HepG2 (cell line): Measurements from ENCODE around the gene RSPH1. TPM values are rescaled to one million over a fixed set of nuclear protein-coding genes. Genes with fewer than 3 reads are reported as not detected.

Experiments used
- ARID4A ChIP-seq: sonication (generic); formaldehyde crosslinking; IDR thresholded peaks from 2 replicates; pipeline ENCODE4 v1.5.0; 2020; ENCODE audit warnings: mild to moderate bottlenecking, missing genetic modification reagents, borderline replicate concordance
- ATF5 ChIP-seq: sonication (generic); formaldehyde crosslinking; IDR thresholded peaks from 2 replicates; pipeline ENCODE4 v1.4.0; 2020; ENCODE audit warnings: mild to moderate bottlenecking, low read depth, missing genetic modification reagents
- CBFB ChIP-seq: sonication (generic); formaldehyde crosslinking; IDR thresholded peaks from 2 replicates; pipeline ENCODE4 v1.4.0; 2020; ENCODE audit warnings: missing genetic modification reagents
- ELF3 ChIP-seq: IDR thresholded peaks from 2 replicates; pipeline ENCODE4 v1.6.1; 2016; ENCODE audit warnings: missing genetic modification reagents, missing compliant biosample characterization
- FOSL2 ChIP-seq: sonication (generic); formaldehyde crosslinking; IDR thresholded peaks from 2 replicates; pipeline ENCODE4 v1.4.0; 2020; ENCODE audit warnings: missing genetic modification reagents
- NFYB ChIP-seq: sonication (generic); formaldehyde crosslinking; IDR thresholded peaks from 2 replicates; pipeline ENCODE4 v1.4.0; 2020; ENCODE audit warnings: missing genetic modification reagents
- POGZ ChIP-seq: sonication (generic); formaldehyde crosslinking; IDR thresholded peaks from 2 replicates; pipeline ENCODE4 v1.4.0; 2020; ENCODE audit warnings: mild to moderate bottlenecking, missing genetic modification reagents
- SALL1 ChIP-seq: sonication (generic); formaldehyde crosslinking; IDR thresholded peaks from 2 replicates; pipeline ENCODE4 v1.8.0; 2022; ENCODE audit warnings: mild to moderate bottlenecking, missing genetic modification reagents
- SP1 ChIP-seq, 2 experiments: fragments of 450-650 bp in 1 of 2; sonication (generic) in 1 of 2; formaldehyde crosslinking in 1 of 2; IDR thresholded peaks; 2 replicates each; pipeline versions ENCODE4 v1.4.0 to v1.6.1; 2016 to 2020; ENCODE audit warnings: missing genetic modification reagents in 1 of 2
- ZBTB3 ChIP-seq: sonication (generic); formaldehyde crosslinking; IDR thresholded peaks from 2 replicates; pipeline ENCODE4 v1.4.0; 2020; ENCODE audit warnings: low read depth, mild to moderate bottlenecking, moderate library complexity, missing genetic modification reagents, borderline replicate concordance
- ZFY ChIP-seq: sonication (generic); formaldehyde crosslinking; IDR thresholded peaks from 2 replicates; pipeline ENCODE4 v1.4.0; 2020; ENCODE audit warnings: missing genetic modification reagents
- ZHX1 ChIP-seq: sonication (generic); formaldehyde crosslinking; IDR thresholded peaks from 2 replicates; pipeline ENCODE4 v1.8.1; 2022; ENCODE audit warnings: low read depth, mild to moderate bottlenecking, missing genetic modification reagents
- ZNF225 ChIP-seq: sonication (generic); formaldehyde crosslinking; IDR thresholded peaks from 2 replicates; pipeline ENCODE4 v1.4.0; 2020; ENCODE audit warnings: mild to moderate bottlenecking, missing genetic modification reagents
- ZNF639 ChIP-seq: conservative IDR thresholded peaks from 2 replicates; pipeline ENCODE4 v1.6.1; 2018; ENCODE audit warnings: missing genetic modification reagents
- polyA plus RNA-seq, 8 experiments: library from polyadenylated mRNA; depleted of rRNA in 3 of 8; stranded (reverse) in 7 of 8; unstranded in 1 of 8; fragments of >200 nt; fragmentation: Illumina TruSeq in 4 of 8; extraction: Trizol in 4 of 8; gene quantifications; 2 replicates each; pipeline versions ENCODE4 v1.2.1 to v1.2.3, GENCODE V29; 2011 to 2016; ENCODE audit warnings: low read depth in 4 of 8, missing spikeins in 1 of 8, mixed read lengths in 1 of 8; ENCODE audit not compliant: insufficient read depth in 1 of 8
- total RNA-seq, 5 experiments: library from RNA; depleted of rRNA; stranded (reverse); fragments of >200 nt; fragmentation: Illumina TruSeq; extraction: Trizol; gene quantifications; 2 replicates each; pipeline ENCODE4 v1.2.3, GENCODE V29; 2016; ENCODE audit warnings: low read depth in 1 of 5

The RSPH1 gene
- total and polyA plus RNA-seq, 2 of the 13 experiments (the other 11 are each of a cell fraction or from before 2014, with no cell fraction given): not detected

- TF ChIP-seq ARID4A (CRISPR knock-in tag) (peak; percentile 85; the same call in 1 of the 2 replicates), NFYB (CRISPR knock-in tag) (peak; percentile 83), ZBTB3 (no peak), ZHX1 (CRISPR knock-in tag) (0 out of 2 replicates have a peak, but pooled peaks have one; percentile 28), ELF3 (CRISPR knock-in tag) (0 out of 2 replicates have a peak, but pooled peaks have one; percentile 40), POGZ (peak; percentile 80), ZNF225 (CRISPR knock-in tag) (0 out of 2 replicates have a peak, but pooled peaks have one; percentile 28), SALL1 (CRISPR knock-in tag) (peak; percentile 45), ZFY (peak; percentile 49), FOSL2 (CRISPR knock-in tag) (0 out of 2 replicates have a peak, but pooled peaks have one; percentile 14), ZNF639 (CRISPR knock-in tag) (no peak), CBFB (CRISPR knock-in tag) (no peak), SP1 (IDR thresholded peaks at IDR 0.05) (no peak), SP1 (CRISPR knock-in tag; IDR thresholded peaks at IDR 0.05) (peak; percentile 90), ATF5 (CRISPR knock-in tag) (no peak)
These were observed at the start of gene RSPH1 (continued) for GRCh38 chr21:42496120-42496838.
